Activated CD8-positive, alpha-beta memory T cell treated with anti-CD3 and anti-CD28 coated beads for 48 hours (primary cell): ENCODE data around the gene MED31.
"Not testable (repeated sequence)": the region's sequence is repeated elsewhere in the genome, so short reads cannot be mapped to it uniquely, and the experiment has no call there.

Source experiments
- DNase-seq, 3 experiments: peaks; one replicate each; pipeline ENCODE4 v3.0.0-alpha.2; 2020; ENCODE audit warnings: low read depth in 2 of 3, low spot score in 2 of 3

The MED31 gene

GRCh38 chr17:6627019-6627418, 24.4 kb downstream of the MED31 start:
- no peak for DNase-seq

GRCh38 chr17:6626616-6627015, 24.8 kb downstream of the MED31 start:
- no peak for DNase-seq

GRCh38 chr17:6623941-6624340, 27.5 kb downstream of the MED31 start:
- DNase-seq, result no peak

- no peak for DNase-seq
Observed at GRCh38 chr17:6611231-6611630, 40.2 kb downstream of the MED31 start.

- no peak for DNase-seq
Observed at GRCh38 chr17:6610011-6610410, 41.4 kb downstream of the MED31 start.

- DNase-seq, result no peak
Observed at GRCh38 chr17:6608321-6608720, 43.1 kb downstream of the MED31 start.

GRCh38 chr17:6605142-6605541, 46.3 kb downstream of the MED31 start:
- no peak for DNase-seq

GRCh38 chr17:6603744-6604325, 47.6 kb downstream of the MED31 start:
- DNase-seq, result no peak

- DNase-seq, result no peak
Observed at GRCh38 chr17:6602141-6602540, 49.3 kb downstream of the MED31 start.

GRCh38 chr17:6599364-6599763, 52.0 kb downstream of the MED31 start:
- no peak for DNase-seq

GRCh38 chr17:6597727-6598126, 53.7 kb downstream of the MED31 start:
- no peak for DNase-seq

- no peak for DNase-seq
Observed at GRCh38 chr17:6596941-6597340, 54.5 kb downstream of the MED31 start.

GRCh38 chr17:6596511-6596910, 54.9 kb downstream of the MED31 start:
- no peak for DNase-seq

GRCh38 chr17:6596081-6596480, 55.3 kb downstream of the MED31 start:
- no peak for DNase-seq

GRCh38 chr17:6593371-6593770, 58.0 kb downstream of the MED31 start:
- not testable (repeated sequence) for DNase-seq
